Endothelial cell of umbilical vein (primary cell): ENCODE results near the gene OSBPL8. TPM values are rescaled to one million over a fixed set of nuclear protein-coding genes. Genes with fewer than 3 reads are reported as not detected.

Experiments
- BruUV-seq: library from RNA; stranded (reverse); fragments of 400-500 nt; replicated peaks from 2 replicates; lab custom pipeline; 2021; lab: Mats Ljungman, UMichigan
- CTCF ChIA-PET: fragments of 300-600, 350-600 bp; sonication (Branson Sonifier 250); formaldehyde crosslinking; loops from one replicate; lab custom pipeline; 2021; ENCODE audit warnings: antibody characterized with exemption, inconsistent platforms; lab: Charles Lee
- POLR2A ChIA-PET: fragments of 300-600, 350-600 bp; sonication (Branson Sonifier 250); formaldehyde crosslinking; loops from one replicate; lab custom pipeline; 2021; ENCODE audit warnings: antibody characterized with exemption, inconsistent platforms; lab: Charles Lee
- DNase-seq: peaks from one replicate; pipeline ENCODE4 v3.0.0-alpha.2; 2011; ENCODE audit warnings: low read depth, low spot score
- FAIRE-seq: peaks from 2 replicates; lab custom pipeline; 2011; peaks lifted over from hg19 to GRCh38; lab: Jason Lieb, UNC
- H2AFZ ChIP-seq: 2 replicates; pipeline ENCODE4 v1.6.0; 2012; ENCODE audit warnings: low read depth, low read length, control low read depth, inconsistent platforms
- H3K27ac ChIP-seq: 2 replicates; pipeline ENCODE4 v1.5.1; 2011; ENCODE audit warnings: low read depth, mild to moderate bottlenecking, control low read depth, low read length, moderate library complexity; ENCODE audit not compliant: insufficient read depth
- H3K27me3 ChIP-seq, 2 experiments: 2 replicates each; pipeline versions ENCODE4 v1.6.0 to v1.6.1; 2011; ENCODE audit warnings: low read length in 2 of 2, mixed read lengths in 1 of 2; ENCODE audit not compliant: control insufficient read depth in 2 of 2, insufficient read depth in 2 of 2
- H3K36me3 ChIP-seq, 2 experiments: 2 replicates in 1 of 2; 3 replicates in 1 of 2; pipeline ENCODE4 v1.5.1; 2011; ENCODE audit warnings: low read length in 2 of 2, mild to moderate bottlenecking in 1 of 2, moderate library complexity in 1 of 2; ENCODE audit not compliant: control insufficient read depth in 2 of 2, insufficient read depth in 2 of 2; ENCODE audit errors: extremely low read depth in 1 of 2
- H3K4me1 ChIP-seq: 3 replicates; pipeline ENCODE4 v1.5.1; 2011; ENCODE audit warnings: mild to moderate bottlenecking, low read length; ENCODE audit not compliant: control insufficient read depth, insufficient read depth; ENCODE audit errors: extremely low read depth
- H3K4me2 ChIP-seq: 2 replicates; pipeline ENCODE4 v1.6.1; 2011; ENCODE audit warnings: low read length, control low read depth, mixed read lengths; ENCODE audit not compliant: insufficient read depth
- H3K4me3 ChIP-seq, 3 experiments: fragments of 200-600 bp in 1 of 3; sonication (generic), shearing (Covaris generic) in 1 of 3; replicated peaks in 1 of 3; 2 replicates each; pipeline ENCODE4 v1.5.1; 2011 to 2016; ENCODE audit warnings: control low read depth in 3 of 3, low read length in 3 of 3, mild to moderate bottlenecking in 2 of 3, inconsistent platforms in 1 of 3, low read depth in 1 of 3, moderate library complexity in 1 of 3; ENCODE audit not compliant: insufficient read depth in 1 of 3
- H3K79me2 ChIP-seq: 2 replicates; pipeline ENCODE4 v1.6.0; 2012; ENCODE audit warnings: low read length, inconsistent platforms; ENCODE audit not compliant: control insufficient read depth, insufficient read depth
- H3K9ac ChIP-seq: replicated peaks from 2 replicates; pipeline ENCODE3; 2011; ENCODE audit warnings: low read length, control low read depth; ENCODE audit not compliant: insufficient read depth; ENCODE audit errors: extremely low read depth
- H3K9me1 ChIP-seq: replicated peaks from 3 replicates; pipeline ENCODE4 v1.6.0; 2011; ENCODE audit warnings: mild to moderate bottlenecking, low read length; ENCODE audit not compliant: control insufficient read depth, insufficient read depth; ENCODE audit errors: extremely low read depth
- H3K9me3 ChIP-seq: replicated peaks from 2 replicates; pipeline ENCODE4 v1.5.1; 2012; ENCODE audit warnings: low read length, inconsistent platforms; ENCODE audit not compliant: control insufficient read depth, insufficient read depth
- H4K20me1 ChIP-seq: replicated peaks from 2 replicates; pipeline ENCODE3; 2011; ENCODE audit warnings: mild to moderate bottlenecking, low read length; ENCODE audit not compliant: control insufficient read depth, insufficient read depth; ENCODE audit errors: extremely low read depth
- EZH2 ChIP-seq: IDR thresholded peaks from 2 replicates; pipeline ENCODE4 v1.6.1; 2012; ENCODE audit warnings: borderline replicate concordance, low read depth, mild to moderate bottlenecking, moderate library complexity, low read length, inconsistent platforms; ENCODE audit not compliant: severe bottlenecking
- dilution Hi-C: fragments of 300-500 bp; cut with MboI; formaldehyde crosslinking; loops from one replicate; pipeline ENCODE4 v1.15.0; 2019; ENCODE audit warnings: low sequenced_read_pairs; ENCODE audit not compliant: extremely low pct_ligation_motif_present
- intact Hi-C: fragments of 100-400 bp; cut with micrococcal nuclease; formaldehyde crosslinking; loops from one replicate; pipeline ENCODE4 v1.10.0; 2022
- polyA plus RNA-seq, 4 experiments: library from polyadenylated mRNA; depleted of rRNA in 3 of 4; stranded (reverse) in 3 of 4; unstranded in 1 of 4; fragments of >200 nt; gene quantifications; 2 replicates each; pipeline versions ENCODE4 v1.2.1 to v1.2.3, GENCODE V29; 2011 to 2012; ENCODE audit warnings: missing spikeins in 1 of 4
- total RNA-seq: library from RNA; stranded (reverse); gene quantifications from 2 replicates; pipeline ENCODE4 v1.2.3, GENCODE V29; 2021
- TF ChIP-seq, protein P1 (sequence below), 2 donors: IDR thresholded peaks; 1 replicate in 1 of 2; 2 replicates in 1 of 2; pipeline ENCODE4 v1.5.1; 2011; ENCODE audit warnings: low read length in 2 of 2, mild to moderate bottlenecking in 2 of 2, moderate library complexity in 2 of 2, control low read depth in 1 of 2, inconsistent platforms in 1 of 2, low read depth in 1 of 2; ENCODE audit not compliant: insufficient read depth in 1 of 2; ENCODE audit errors: extremely low read depth in 1 of 2
- TF ChIP-seq, protein P2 (sequence below): IDR thresholded peaks from 2 replicates; pipeline ENCODE4 v1.6.1; 2011; ENCODE audit not compliant: insufficient read depth, insufficient read length

The OSBPL8 gene
- total and polyA plus RNA-seq, 2 donors (not counting 3 experiments of a cell fraction or from before 2014, with no cell fraction given), result 10.3 to 47.6 TPM

DNA sequence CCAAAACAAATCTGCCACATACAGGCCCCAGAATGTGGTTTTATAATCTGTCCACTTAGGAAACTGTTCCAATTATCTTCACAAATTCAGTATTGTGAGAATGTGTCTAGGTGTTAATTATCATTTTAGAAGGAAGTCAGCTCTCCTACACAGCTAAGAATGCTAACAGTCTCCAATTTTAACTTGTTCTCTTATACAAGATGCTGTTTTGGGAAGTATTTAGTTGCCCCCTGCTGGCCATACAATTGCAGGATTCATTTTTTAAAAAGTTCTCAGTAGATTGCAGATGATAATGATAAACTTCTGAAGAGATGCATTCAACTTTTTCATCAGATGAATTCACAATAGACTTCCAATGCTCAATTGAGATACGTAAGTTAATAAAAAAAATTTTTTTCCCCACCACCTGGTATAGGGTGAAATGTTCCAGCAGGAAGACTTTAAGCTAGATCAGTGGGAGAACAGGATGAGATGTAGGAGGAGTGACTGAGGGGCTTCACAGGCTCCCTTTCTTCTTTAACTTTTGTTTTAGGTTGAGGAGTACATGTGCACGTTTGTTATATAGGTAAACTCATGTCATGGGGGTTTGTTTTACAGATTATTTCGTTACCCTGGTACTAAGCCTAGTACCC is 27.3 kb upstream of the OSBPL8 start:
- dilution Hi-C loops (no loop called here), intact Hi-C loops (loop anchor here (1.0 to 10.0 kb wide), 3 partner anchors 130 to 1102 kb away; partner anchors contain the start of genes BBS10 and GLIPR1)
- H3K4me3 ChIP-seq, result no peak overlapping the region
- CTCF ChIA-PET, result interaction anchor here (0.6 to 4.5 kb wide), 52 partner anchors 11 to 1252 kb away, joined by 3 to 39 read pairs (median 3); partner anchors contain the start of genes BBS10, GLIPR1L1, KRR1 and OSBPL8
- TF ChIP-seq, protein P1, sequence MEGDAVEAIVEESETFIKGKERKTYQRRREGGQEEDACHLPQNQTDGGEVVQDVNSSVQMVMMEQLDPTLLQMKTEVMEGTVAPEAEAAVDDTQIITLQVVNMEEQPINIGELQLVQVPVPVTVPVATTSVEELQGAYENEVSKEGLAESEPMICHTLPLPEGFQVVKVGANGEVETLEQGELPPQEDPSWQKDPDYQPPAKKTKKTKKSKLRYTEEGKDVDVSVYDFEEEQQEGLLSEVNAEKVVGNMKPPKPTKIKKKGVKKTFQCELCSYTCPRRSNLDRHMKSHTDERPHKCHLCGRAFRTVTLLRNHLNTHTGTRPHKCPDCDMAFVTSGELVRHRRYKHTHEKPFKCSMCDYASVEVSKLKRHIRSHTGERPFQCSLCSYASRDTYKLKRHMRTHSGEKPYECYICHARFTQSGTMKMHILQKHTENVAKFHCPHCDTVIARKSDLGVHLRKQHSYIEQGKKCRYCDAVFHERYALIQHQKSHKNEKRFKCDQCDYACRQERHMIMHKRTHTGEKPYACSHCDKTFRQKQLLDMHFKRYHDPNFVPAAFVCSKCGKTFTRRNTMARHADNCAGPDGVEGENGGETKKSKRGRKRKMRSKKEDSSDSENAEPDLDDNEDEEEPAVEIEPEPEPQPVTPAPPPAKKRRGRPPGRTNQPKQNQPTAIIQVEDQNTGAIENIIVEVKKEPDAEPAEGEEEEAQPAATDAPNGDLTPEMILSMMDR (IDR thresholded peaks at IDR 0.05; ENCODE audit: extremely low read depth in 1 of 2, insufficient read depth in 1 of 2, low read depth in 1 of 2, low read length in 2 of 2), result peak; percentile 21 to 47
- no peak for TF ChIP-seq EZH2
- no peaks in the 10 kb centered on the region for H3K27me3 ChIP-seq
- H3K9me1 ChIP-seq, result no peaks in the 10 kb centered on the region
- no peak overlapping the region for H2AFZ ChIP-seq
- peaks cover 3% of the 10 kb centered on the region for H3K4me1 ChIP-seq
- H4K20me1 ChIP-seq, result no peaks in the 10 kb centered on the region
- no peak overlapping the region for H3K27ac ChIP-seq
- H3K9ac ChIP-seq, result no peak overlapping the region
- H3K9me3 ChIP-seq, result no peaks in the 10 kb centered on the region
- POLR2A ChIA-PET, result no interaction called here
- H3K79me2 ChIP-seq, result no peaks in the 10 kb centered on the region
- no peak overlapping the region for H3K4me2 ChIP-seq
- BruUV-seq, result no TSS peak
- peak; percentile 49 for DNase-seq
- FAIRE-seq, result no peak
- H3K36me3 ChIP-seq, result no peaks in the 10 kb centered on the region

DNA sequence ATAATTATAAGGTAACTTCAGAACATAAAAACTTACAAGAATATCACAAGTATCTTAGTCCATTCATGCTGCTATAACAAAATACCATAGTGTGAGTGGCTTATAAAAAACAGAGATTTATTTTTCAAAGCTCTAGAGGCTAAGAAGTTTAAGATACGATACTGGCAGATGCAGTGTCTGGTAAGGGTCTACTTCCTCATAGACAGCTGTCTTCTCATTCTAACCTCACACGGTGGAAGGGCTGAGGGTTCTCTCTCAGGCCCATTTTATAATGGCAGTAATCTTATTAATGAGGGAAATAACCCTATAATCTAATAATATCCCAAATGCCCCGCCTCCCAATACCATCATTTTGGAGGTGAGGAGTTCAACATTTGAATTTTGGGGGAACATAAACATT is 23.7 kb upstream of the OSBPL8 start:
- H3K9me1 ChIP-seq, result no peaks in the 10 kb centered on the region
- H3K4me3 ChIP-seq, result no peak overlapping the region
- CTCF ChIA-PET, result no interaction called here
- BruUV-seq, result no TSS peak
- H3K4me1 ChIP-seq, result peaks cover 3% of the 10 kb centered on the region
- H3K27me3 ChIP-seq, result no peaks in the 10 kb centered on the region
- intact Hi-C loops, result loop anchor here (10.0 kb wide), 1 partner anchor 1098 kb away; the partner anchor contains the start of gene GLIPR1
- H3K79me2 ChIP-seq, result no peaks in the 10 kb centered on the region
- TF ChIP-seq, protein P1 (IDR thresholded peaks at IDR 0.05; ENCODE audit: extremely low read depth in 1 of 2, insufficient read depth in 1 of 2, low read depth in 1 of 2, low read length in 2 of 2), result no peak
- TF ChIP-seq, protein P2, sequence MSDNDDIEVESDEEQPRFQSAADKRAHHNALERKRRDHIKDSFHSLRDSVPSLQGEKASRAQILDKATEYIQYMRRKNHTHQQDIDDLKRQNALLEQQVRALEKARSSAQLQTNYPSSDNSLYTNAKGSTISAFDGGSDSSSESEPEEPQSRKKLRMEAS, result no peak
- POLR2A ChIA-PET, result no interaction called here
- no peaks in the 10 kb centered on the region for H4K20me1 ChIP-seq
- H3K4me2 ChIP-seq, result no peak overlapping the region
- no peaks in the 10 kb centered on the region for H3K9me3 ChIP-seq
- FAIRE-seq (no peak), DNase-seq (no peak)
- dilution Hi-C loops, result no loop called here
- no peaks in the 10 kb centered on the region for H3K36me3 ChIP-seq
- no peak overlapping the region for H3K27ac ChIP-seq
- no peak overlapping the region for H2AFZ ChIP-seq
- no peak overlapping the region for H3K9ac ChIP-seq
